A549 treated with Mapracorat at 1 μM for 4 hours (cell line): Measurements from ENCODE around the gene LYAR. TPM values are rescaled to one million over a fixed set of nuclear protein-coding genes. Genes with fewer than 3 reads are reported as not detected.

Experiments
- total RNA-seq: library from RNA; stranded (reverse); fragments of 200-300 nt; extraction: Qiagen RNA extraction; gene quantifications from 5 replicates; pipeline ENCODE4 v1.2.3, GENCODE V29; 2022

LYAR gene
- total RNA-seq, result 25.9 to 33.7 TPM (median 28.1 TPM) in 5 replicates

GRCh38 chr4:4289941-4290850, at the start of gene LYAR, which contains the start of gene ZBTB49:
TSS of gene LYAR (minus strand) at chr4:4290154. CDS start at chr4:4283742, 6,412 bp downstream.
TSS of gene ZBTB49 (plus strand) at chr4:4290251. CDS start at chr4:4299946, 9,695 bp downstream.

GRCh38 chr4:4248029-4248884, 41.7 kb downstream of the LYAR start, which contains the start of gene TMEM128:
TSS of gene TMEM128 (minus strand) at chr4:4248223. CDS start at chr4:4248202, 21 bp downstream.

GRCh38 chr4:4226606-4227438, 63.1 kb downstream of the LYAR start, which contains the start of gene OTOP1:
TSS of gene OTOP1 (minus strand) at chr4:4226929. CDS start at chr4:4226864, 65 bp downstream.

Other genes starting within 250 kb of the LYAR start
- not detected in 5 replicates for gene OTOP1, start 63.2 kb downstream of the LYAR start, total RNA-seq
- 9.8 to 12.6 TPM (median 11.1 TPM) in 5 replicates for gene TMEM128, start 41.9 kb downstream of the LYAR start, total RNA-seq
- gene ZBTB49, start 97 bp upstream of the LYAR start, total RNA-seq, result 2.3 to 2.7 TPM (median 2.5 TPM) in 5 replicates
- 7.1 to 9.4 TPM (median 8.5 TPM) in 5 replicates for gene NSG1, start 96.9 kb upstream of the LYAR start, total RNA-seq